ENCODE results near the gene CDC14B. TPM values are rescaled to one million over a fixed set of nuclear protein-coding genes. Genes with fewer than 3 reads are reported as not detected.

Gene CDC14B
- total and polyA plus RNA-seq, 2 of the 4 experiments (the other 2 are of a cell fraction), result 9.7 to 26.3 TPM

GRCh38 chr9:96551403-96551802 lies 68.2 kb downstream of the CDC14B start:
- H2BK5ac ChIP-seq (ENCODE audit: low read depth, low read length, poor library complexity, severe bottlenecking), result no peak overlapping the region
- H4K20me1 ChIP-seq (ENCODE audit: insufficient read depth, low read length), result no peaks in the 10 kb centered on the region
- H3K4me3 ChIP-seq (ENCODE audit: insufficient read depth, low read depth, low read length), result no peak overlapping the region
- ChIA-PET POLR2A (ENCODE audit: unreplicated experiment) (no interaction called here), CTCF (interaction anchor here (0.6 kb wide), 1 partner anchor 1471 kb away, joined by 4 read pairs; no protein-coding TSS in a partner anchor)
- dilution Hi-C loops (cut with HindIII; ENCODE audit: low sequenced_read_pairs, unreplicated experiment), result no loop called here
- no peak overlapping the region for H4K5ac ChIP-seq (ENCODE audit: low read depth, low read length)
- no peak overlapping the region for H2BK120ac ChIP-seq (ENCODE audit: low read depth, low read length)
- H4K8ac ChIP-seq (ENCODE audit: low read depth in 2 of 2, low read length in 2 of 2), result no peak overlapping the region
- H3K9me3 ChIP-seq (ENCODE audit: control insufficient read depth, insufficient read depth, low read length), result no peaks in the 10 kb centered on the region
- no TSS peak for BruUV-seq (replicated peaks)
- H3K14ac ChIP-seq (replicated peaks; ENCODE audit: low read depth, low read length), result no peak overlapping the region
- peaks cover 13% of the 10 kb centered on the region for H3K9me1 ChIP-seq (ENCODE audit: insufficient read depth, low read length)
- peaks cover 16% of the 10 kb centered on the region for H3K4me1 ChIP-seq (ENCODE audit: control insufficient read depth, insufficient read depth, low read length)
- H3K9ac ChIP-seq (ENCODE audit: low read depth, low read length), result no peak overlapping the region
- no peak overlapping the region for H3K4me2 ChIP-seq (ENCODE audit: low read depth, low read length)
- no peak overlapping the region for H2BK15ac ChIP-seq (ENCODE audit: low read depth, low read length)
- H2AK9ac ChIP-seq (replicated peaks; ENCODE audit: low read depth, low read length, poor library complexity), result no peak overlapping the region
- no peak overlapping the region for H2AK5ac ChIP-seq (ENCODE audit: low read depth, low read length)
- no peaks in the 10 kb centered on the region for H3K27me3 ChIP-seq (ENCODE audit: control insufficient read depth, insufficient read depth, low read length)
- H3K23ac ChIP-seq (ENCODE audit: low read depth, low read length), result no peak overlapping the region
- 60% methylated on average over 3 of the region's 6 CpGs; no CpG with 5 or more reads in 1 of the 2 experiments for WGBS, 2 experiments (ENCODE audit: extremely low coverage in 2 of 2, insufficient read length in 1 of 2)
- no peak for TF ChIP-seq CTCF (conservative IDR thresholded peaks at IDR 0.05; ENCODE audit: low read depth, low read length)
- TF ChIP-seq NFE2L2 (IDR thresholded peaks at IDR 0.05; ENCODE audit: low read depth, low read length), result no peak
- no peak for TF ChIP-seq MAFK (IDR thresholded peaks at IDR 0.05; ENCODE audit: low read depth, low read length)
- no peak for TF ChIP-seq RFX5 (IDR thresholded peaks at IDR 0.05; ENCODE audit: low read depth, low read length)
- TF ChIP-seq USF2 (IDR thresholded peaks at IDR 0.05; ENCODE audit: low read depth, low read length), result no peak
- no peak for TF ChIP-seq RCOR1 (IDR thresholded peaks at IDR 0.05; ENCODE audit: insufficient replicate concordance, low read length)
- TF ChIP-seq SMC3 (IDR thresholded peaks at IDR 0.05; ENCODE audit: low read depth, low read length), result no peak
- no peak for TF ChIP-seq MAZ (IDR thresholded peaks at IDR 0.05; ENCODE audit: borderline replicate concordance, low read depth, low read length)
- no peak for TF ChIP-seq RAD21 (IDR thresholded peaks at IDR 0.05; ENCODE audit: low read length)
- no peak for TF ChIP-seq CEBPB (IDR thresholded peaks at IDR 0.05; ENCODE audit: low read depth, low read length)
- no peak for TF ChIP-seq CHD1 (IDR thresholded peaks at IDR 0.05; ENCODE audit: low read depth, low read length)
- TF ChIP-seq BHLHE40 (IDR thresholded peaks at IDR 0.05; ENCODE audit: low read depth, low read length), result no peak
- no peak for TF ChIP-seq FOS (IDR thresholded peaks at IDR 0.05; ENCODE audit: low read depth, low read length)
- ATAC-seq (ENCODE audit: low read depth) (no peak), DNase-seq (no peak)
- H2AFZ ChIP-seq (replicated peaks; ENCODE audit: low read length, poor library complexity), result no peak overlapping the region
- no peak overlapping the region for H3K27ac ChIP-seq (ENCODE audit: insufficient read depth, low read length)
- H3K56ac ChIP-seq (ENCODE audit: extremely low read depth, insufficient read depth, low read length), result no peak overlapping the region
- peaks cover 5% of the 10 kb centered on the region for H3K36me3 ChIP-seq (ENCODE audit: control insufficient read depth, insufficient read depth, low read length)
- H3K79me1 ChIP-seq (ENCODE audit: low read depth in 1 of 2, low read length in 2 of 2), result peaks cover 12 to 15% of the 10 kb centered on the region in 2 experiments
- no peak overlapping the region for H3K4ac ChIP-seq (ENCODE audit: low read depth, low read length)
- intact Hi-C loops (cut with micrococcal nuclease), result no loop called here
- no peak overlapping the region for H2BK20ac ChIP-seq (ENCODE audit: low read depth, low read length)
- H4K91ac ChIP-seq (ENCODE audit: insufficient read depth, low read depth, low read length), result no peak overlapping the region
- in situ Hi-C loops (cut with MboI; ENCODE audit: low sequenced_read_pairs), result no loop called here
- H3K18ac ChIP-seq (ENCODE audit: low read depth, low read length), result no peak overlapping the region

Measured in IMR-90 (cell line).